Thoracic aorta endothelial cell (primary cell): ENCODE data around the gene SERPINB11. TPM values are rescaled to one million over a fixed set of nuclear protein-coding genes. Genes with fewer than 3 reads are reported as not detected.

Experiments
- total RNA-seq: library from RNA; depleted of rRNA; stranded (reverse); fragments of >200 nt; gene quantifications from 2 replicates; pipeline ENCODE4 v1.2.3, GENCODE V29; 2012

SERPINB11 gene, protein sequence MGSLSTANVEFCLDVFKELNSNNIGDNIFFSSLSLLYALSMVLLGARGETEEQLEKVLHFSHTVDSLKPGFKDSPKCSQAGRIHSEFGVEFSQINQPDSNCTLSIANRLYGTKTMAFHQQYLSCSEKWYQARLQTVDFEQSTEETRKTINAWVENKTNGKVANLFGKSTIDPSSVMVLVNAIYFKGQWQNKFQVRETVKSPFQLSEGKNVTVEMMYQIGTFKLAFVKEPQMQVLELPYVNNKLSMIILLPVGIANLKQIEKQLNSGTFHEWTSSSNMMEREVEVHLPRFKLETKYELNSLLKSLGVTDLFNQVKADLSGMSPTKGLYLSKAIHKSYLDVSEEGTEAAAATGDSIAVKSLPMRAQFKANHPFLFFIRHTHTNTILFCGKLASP
- total RNA-seq, result not detected in 2 replicates

DNA sequence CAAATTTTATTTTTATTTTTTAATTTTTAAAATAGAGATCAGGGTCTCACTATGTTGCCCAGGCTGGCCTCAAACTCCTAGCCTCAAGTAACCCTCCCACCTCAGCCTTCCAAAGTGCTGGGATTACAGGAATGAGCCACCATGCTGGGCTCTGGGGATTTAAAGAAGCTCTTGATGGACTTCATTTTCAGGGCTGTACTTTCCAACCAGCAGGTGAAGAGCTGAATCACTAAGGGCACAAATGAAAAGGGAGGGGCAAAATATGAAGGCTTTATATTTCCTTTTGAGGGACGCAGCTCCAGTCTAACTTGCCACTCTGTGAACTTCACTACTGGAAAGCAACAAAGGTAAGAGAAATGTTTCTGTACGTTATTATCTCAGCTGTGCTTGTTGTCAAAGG is at the start of gene SERPINB11:
SERPINB11 (plus strand) TSS at position 301 of the 400 bp plus-strand sequence. CDS start 7,234 bp downstream, outside the sequence.

DNA sequence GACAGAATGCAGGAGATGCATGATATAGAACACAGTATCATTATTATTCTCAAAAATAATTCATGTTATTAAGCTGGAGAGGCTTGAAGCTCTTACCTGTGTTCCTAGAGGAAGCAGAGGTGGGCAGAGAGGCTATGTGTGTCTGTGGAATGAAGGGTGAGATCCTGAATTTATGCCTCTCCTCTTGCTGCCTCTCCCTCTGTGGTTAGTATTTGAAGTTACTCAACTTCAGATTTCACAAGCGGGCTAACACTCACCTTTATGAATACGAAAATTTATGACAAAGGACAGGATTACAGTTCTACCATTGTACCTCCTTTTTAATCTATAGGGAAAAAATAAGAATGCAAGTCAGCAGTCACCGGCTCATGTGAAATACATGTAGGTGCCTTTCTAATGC is 41.0 kb upstream of the SERPINB11 start, which contains the start of gene SERPINB3:
SERPINB3 (minus strand) TSS at position 144 of the 400 bp plus-strand sequence. CDS start 677 bp downstream, outside the sequence.

Other genes starting within 250 kb of the SERPINB11 start
- not detected in 2 replicates for gene SERPINB5, start 226.0 kb upstream of the SERPINB11 start, total RNA-seq
- not detected in 2 replicates for gene SERPINB12, start 160.6 kb upstream of the SERPINB11 start, total RNA-seq
- 0.13 TPM in 1 of 2 replicates, not detected in the other for gene SERPINB13, start 115.6 kb upstream of the SERPINB11 start, total RNA-seq
- gene SERPINB4, start 58.7 kb upstream of the SERPINB11 start, total RNA-seq, result not detected in 2 replicates
- gene SERPINB3, start 41.1 kb upstream of the SERPINB11 start, total RNA-seq, result not detected in 2 replicates
- gene SERPINB7, start 72.5 kb downstream of the SERPINB11 start, total RNA-seq, result not detected in 2 replicates
- gene SERPINB2, start 184.7 kb downstream of the SERPINB11 start, total RNA-seq, result 28.1 and 37.5 TPM in 2 replicates
- gene SERPINB10, start 205.0 kb downstream of the SERPINB11 start, total RNA-seq, result 0.07 TPM in 1 of 2 replicates, not detected in the other
- 0.14 and 0.27 TPM in 2 replicates for gene HMSD, start 246.3 kb downstream of the SERPINB11 start, total RNA-seq